ENCODE results near the gene REM1.
A peak's percentile ranks its signal among the peaks of the same experiment; 100 is the strongest.

- TF ChIP-seq SMC3 (IDR thresholded peaks at IDR 0.05; ENCODE audit: low read length) (no peak), RFX5 (IDR thresholded peaks at IDR 0.05; ENCODE audit: low read depth, low read length) (no peak), ATF6 (CRISPR knock-in tag; conservative IDR thresholded peaks at IDR 0.05) (no peak), EP300 (IDR thresholded peaks at IDR 0.05; ENCODE audit: low read depth in 2 of 2, low read length in 2 of 2) (no peak), EP300 (CRISPR knock-in tag; IDR thresholded peaks at IDR 0.05; ENCODE audit: borderline replicate concordance) (no peak), POLR2A (IDR thresholded peaks at IDR 0.05; ENCODE audit: insufficient read depth in 1 of 2, low read depth in 2 of 2, low read length in 2 of 2) (peak in 1 of 2 experiments; percentile 13; a peak in 1 of 4 replicates), CTCF (CRISPR knock-in tag; IDR thresholded peaks at IDR 0.05) (no peak), RBAK (CRISPR knock-in tag; IDR thresholded peaks at IDR 0.05) (no peak), ZNF232 (CRISPR knock-in tag; IDR thresholded peaks at IDR 0.05; ENCODE audit: borderline replicate concordance) (no peak), ZNF768 (CRISPR knock-in tag; IDR thresholded peaks at IDR 0.05) (no peak), ZXDC (CRISPR knock-in tag; IDR thresholded peaks at IDR 0.05) (no peak), YY1 (IDR thresholded peaks at IDR 0.05; ENCODE audit: insufficient read depth, insufficient replicate concordance, low read depth, low read length) (no peak)
Observed at GRCh38 chr20:31523361-31524283, 48.5 kb downstream of the REM1 start.

Data from HepG2 (cell line).